Urothelium cell line (cell line): ENCODE results near the gene TM4SF4.

Source experiments
- DNase-seq: peaks from one replicate; pipeline ENCODE4 v3.0.0; 2011; ENCODE audit warnings: low spot score, mixed read lengths
- FAIRE-seq: peaks from 2 replicates; lab custom pipeline; 2011; peaks lifted over from hg19 to GRCh38; lab: Jason Lieb, UNC

Gene TM4SF4

DNA sequence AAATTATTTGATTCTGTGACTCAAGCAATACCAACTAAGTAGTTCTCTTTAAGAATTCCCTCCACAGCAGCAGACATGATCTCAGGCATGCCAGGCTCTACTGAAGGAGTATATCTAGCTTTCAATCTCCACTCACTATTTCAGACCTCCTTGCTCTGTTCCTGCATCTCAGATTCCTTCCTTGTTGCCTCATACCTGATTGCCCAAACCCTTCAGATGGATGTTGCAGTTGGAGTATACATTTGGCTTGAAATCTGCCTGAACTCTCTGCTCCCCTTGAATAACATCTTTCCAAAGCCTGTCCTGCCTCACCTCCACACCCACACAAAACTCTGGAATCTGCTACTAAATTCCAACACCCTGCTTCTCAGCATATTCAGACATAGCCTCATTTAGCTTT, 19.8 kb upstream of the TM4SF4 start:
- DNase-seq (no peak), FAIRE-seq (no peak)

DNA sequence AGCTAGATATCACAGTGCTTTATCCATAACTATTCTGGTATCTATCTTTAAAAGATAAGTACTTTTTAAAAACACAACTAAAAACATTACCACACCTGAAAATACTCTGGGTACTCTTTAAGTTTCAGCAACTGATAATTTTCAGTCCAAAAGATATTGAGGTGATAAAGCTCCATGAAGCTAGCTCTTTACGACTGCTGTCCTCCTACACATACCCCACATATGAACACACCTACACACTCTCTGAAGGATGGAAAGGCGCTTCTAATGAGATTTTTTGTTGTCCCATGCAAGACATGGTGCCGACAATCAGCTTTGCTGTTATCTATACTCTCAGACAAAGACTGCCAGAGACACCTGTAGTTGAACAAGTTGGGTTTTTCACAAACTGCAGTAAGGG, 19.1 kb upstream of the TM4SF4 start:
- DNase-seq (no peak), FAIRE-seq (no peak)

DNA sequence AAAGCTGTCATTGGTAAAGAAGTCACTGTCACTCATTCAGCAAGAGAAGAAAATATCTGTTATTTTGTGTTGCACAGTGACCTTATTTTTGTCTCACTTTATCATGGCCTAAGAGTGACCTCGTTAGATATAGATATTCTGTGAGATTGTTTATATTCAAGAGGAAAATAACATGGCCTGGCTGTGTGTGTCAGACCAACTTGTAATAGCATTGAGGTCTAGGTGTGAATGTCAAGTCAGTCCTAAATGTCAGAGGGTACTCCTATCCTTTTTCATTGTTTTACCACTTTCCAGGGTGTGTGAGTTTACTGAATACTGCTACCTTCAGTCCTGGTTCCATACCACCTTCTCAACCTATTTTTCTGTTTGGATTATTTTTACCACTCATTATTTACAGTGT, 18.5 kb upstream of the TM4SF4 start:
- no peak for DNase-seq

DNA sequence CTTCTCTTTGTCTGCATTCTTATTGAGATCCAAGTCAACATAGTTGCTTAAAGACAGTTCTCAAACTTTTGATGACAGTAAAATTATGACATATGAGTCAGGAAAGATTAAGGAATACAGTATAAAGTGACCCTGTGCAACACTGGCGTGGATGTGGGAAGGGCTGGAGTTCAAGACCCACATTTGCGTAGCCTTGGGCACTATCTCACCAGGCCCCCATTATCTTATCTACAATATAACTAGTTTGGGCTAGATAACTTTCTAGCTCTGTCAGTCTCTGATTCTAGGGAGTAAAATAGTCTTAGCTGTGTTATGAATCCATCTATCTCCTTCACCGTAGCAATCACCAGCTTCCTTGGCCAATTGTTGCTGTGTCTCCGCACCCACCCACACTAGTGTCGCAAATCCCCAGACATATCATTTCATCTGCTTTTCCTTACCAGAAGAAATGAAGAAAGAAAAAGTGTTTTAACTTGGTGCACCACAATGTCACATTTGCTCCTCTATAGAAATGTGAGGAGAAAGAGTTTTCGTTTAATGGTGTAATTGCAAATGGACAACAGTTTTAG, 14.9 kb upstream of the TM4SF4 start:
- no peak for FAIRE-seq

More for the DNA sequence above, 18.5 kb upstream of the TM4SF4 start:
- FAIRE-seq = no peak

DNA sequence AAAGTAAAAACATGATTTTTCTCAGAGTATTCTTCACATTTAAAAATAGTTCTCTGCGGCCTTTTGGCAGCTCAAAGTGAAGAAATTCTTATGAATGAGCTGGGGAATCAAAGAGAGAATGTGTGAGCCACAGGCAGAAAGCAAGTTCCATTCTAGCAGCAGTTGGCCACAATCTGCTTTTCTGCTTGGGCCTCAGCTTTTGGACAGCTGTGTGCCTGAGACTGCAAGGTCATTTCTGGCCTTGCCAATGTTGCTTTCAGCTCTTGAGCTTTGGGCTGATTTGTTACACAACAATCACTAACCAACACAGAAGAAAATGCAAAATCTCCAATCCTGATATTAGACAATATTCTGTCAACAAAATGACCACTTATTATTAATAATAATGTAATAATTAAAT, 14.4 kb upstream of the TM4SF4 start:
- DNase-seq (no peak), FAIRE-seq (no peak)

More for the DNA sequence above, 14.9 kb upstream of the TM4SF4 start:
- no peak for DNase-seq

DNA sequence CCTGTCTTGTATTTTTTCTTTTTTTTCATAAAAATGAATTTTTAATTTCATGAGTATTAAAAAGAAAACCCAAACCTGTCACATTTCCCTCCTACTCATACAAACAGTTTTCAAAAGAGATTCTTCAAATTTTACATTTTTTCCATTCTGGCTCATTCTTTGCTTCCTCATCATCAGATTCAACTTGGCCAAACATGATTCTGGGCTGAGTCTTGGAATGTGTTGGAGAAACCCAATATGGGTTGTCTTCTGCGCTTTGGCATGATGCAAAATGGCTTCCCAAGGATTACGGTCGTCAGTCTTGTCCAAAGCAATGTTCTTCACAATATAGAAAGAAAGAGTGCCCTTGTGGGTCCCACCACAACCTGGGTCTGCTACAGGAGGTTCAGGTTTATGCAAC, 12.4 kb upstream of the TM4SF4 start:
- FAIRE-seq (no peak), DNase-seq (no peak)

DNA sequence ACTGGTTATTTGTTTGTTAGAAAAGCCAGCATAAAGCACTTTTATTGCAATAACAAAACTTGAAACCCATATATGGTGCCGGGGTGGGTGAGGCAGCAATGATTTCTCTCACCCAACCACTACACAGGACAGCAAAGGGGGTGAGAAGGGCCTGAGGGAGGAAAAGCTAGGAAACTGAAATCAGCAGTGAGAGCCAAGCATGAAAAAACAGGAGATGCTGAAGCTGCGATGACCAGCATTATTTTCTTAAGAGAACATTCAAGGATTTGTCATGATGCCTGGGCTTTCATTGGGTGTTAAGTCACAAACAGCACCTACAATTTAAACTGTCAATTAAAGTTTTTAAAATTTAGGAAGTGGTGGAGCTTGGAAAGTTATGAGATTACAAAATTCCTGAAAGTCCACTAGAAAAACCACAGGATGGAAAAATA, 11.9 kb upstream of the TM4SF4 start:
- FAIRE-seq = no peak
- no peak for DNase-seq

DNA sequence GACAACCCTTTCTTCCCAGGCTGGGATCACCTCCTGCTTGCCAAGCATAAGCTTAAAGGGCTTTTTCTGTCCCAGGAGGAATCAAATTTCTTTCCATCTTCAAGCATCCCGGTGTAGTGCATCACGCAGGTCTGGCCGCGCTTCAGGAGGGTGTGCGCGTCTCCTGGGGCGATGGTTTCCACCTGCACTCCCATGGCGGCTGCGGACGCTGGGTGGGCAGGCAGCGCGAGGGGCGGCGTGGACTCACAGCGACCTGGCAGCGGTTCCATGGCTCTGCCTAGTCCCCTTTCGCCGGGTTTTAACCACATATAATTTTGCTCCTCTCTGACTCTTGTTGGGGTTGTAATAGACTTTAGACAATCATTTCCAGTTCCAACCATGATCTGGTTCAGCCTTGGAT, 10.6 kb upstream of the TM4SF4 start:
- DNase-seq (no peak), FAIRE-seq (no peak)

DNA sequence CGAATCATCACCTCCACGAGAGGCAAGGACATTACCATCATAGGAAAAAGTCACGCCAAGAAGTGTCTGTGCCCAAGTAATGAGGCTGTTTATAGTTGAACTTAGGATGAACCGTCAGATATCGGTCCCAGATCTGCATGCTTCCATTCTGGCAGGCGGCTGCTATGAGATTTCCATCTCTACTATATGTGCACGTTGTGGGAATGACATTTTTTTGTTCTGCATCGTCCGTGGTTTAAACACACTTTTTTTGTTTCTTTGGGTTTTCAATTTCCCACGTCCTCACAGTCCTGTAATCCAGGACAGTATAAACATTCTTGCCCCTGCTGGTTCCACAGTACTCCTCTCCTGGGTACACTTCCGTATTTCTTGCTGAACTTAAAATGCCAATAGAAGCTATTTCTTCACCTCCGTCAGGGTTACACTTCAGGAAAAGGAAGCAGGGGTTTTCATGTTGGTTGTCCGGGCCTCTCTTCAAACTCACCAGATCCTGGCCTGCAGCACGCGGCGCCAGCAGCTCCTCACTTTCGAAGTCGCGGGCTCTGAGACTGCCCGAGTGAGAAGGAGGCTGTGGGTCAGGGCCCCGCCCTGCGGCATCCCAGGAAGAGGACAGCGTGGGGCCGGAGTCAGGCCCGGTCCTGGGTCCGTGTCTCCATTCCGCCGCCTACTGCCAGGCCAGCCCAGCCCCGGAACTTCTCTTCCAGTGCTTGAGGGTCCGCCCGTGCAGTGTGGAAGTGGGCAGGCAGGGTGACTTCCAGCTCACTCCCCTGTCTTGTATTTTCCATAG, 9.8 kb upstream of the TM4SF4 start:
- DNase-seq = no peak
- FAIRE-seq = no peak

DNA sequence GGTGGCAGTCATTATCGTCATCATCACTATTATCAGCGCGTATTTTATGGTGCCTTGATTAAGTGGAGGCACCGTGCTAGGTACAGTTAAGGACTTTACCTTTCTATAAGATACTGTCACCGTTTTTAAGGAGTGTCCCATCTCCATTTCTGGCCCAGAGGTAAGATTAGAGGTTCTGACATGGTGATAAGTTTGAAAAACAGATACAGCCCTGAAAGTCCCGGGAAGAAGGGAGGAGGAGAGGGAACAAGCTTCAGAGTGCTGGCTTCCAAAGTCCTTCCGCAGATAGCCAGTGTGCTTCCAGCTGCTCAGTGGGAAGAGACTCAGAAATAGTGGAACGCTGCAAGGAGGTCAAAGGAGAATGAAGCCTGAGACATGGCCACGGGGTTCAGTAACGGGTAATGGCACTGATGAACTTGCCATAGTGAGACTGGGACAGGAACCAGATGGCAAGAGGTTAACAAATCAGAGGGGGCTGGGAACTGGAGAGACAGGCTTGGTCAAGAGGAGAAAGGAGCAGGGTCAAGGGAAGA, 9.1 kb upstream of the TM4SF4 start:
- no peak for FAIRE-seq
- no peak for DNase-seq

DNA sequence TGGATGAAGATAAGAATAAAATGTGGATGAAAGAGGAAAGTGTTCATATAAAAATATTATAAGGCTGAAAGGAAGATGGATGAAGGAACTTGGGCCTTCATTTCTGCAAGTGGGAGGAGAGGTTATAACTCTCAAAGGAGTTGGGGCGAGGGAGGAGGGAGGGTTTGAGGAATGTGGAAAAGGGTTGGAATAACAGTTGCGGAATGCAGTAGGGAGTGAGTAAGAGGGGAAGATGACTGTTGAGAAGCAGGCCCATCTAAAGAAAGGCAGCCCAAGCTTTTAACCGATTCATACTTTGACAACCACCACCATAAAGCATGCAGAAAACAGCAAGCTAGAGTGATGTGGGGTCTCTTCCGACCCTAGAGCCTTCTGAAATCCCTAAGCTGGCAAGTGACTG, 8.3 kb upstream of the TM4SF4 start:
- DNase-seq = peak; percentile 64
- FAIRE-seq = no peak

DNA sequence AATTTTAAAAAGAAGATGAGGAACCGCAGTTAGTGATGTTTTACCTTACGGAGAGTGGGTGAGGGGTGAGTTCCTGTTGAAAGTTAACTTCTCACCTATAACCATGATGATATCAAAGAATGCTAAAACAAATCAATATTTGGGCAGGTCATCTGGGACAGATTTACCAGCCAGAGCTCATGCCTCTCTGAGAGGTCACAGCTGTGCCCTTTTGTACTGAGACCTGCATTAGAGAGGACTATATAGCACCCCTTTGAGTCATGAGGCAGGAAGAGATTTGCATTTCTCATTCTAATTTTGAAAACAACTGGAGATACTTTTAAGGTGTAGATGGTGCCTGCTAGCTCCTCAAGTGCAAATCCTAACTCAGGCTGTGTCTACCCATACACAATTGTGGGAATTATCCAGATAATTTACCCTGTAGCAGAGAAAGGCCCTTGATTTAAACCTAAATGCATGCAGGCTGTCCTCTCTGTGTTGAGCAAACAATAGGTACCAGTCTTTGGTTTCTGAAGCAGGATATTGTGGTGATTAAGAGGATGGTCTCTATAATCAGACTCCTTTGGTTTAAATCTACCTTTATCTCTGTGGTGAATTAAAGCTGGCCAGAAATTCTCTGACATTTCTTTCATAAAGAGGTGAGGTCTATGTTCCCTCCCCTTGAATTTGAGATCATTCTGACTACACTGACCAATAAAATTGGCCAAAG, 5.8 kb upstream of the TM4SF4 start:
- DNase-seq = no peak
- FAIRE-seq = no peak

DNA sequence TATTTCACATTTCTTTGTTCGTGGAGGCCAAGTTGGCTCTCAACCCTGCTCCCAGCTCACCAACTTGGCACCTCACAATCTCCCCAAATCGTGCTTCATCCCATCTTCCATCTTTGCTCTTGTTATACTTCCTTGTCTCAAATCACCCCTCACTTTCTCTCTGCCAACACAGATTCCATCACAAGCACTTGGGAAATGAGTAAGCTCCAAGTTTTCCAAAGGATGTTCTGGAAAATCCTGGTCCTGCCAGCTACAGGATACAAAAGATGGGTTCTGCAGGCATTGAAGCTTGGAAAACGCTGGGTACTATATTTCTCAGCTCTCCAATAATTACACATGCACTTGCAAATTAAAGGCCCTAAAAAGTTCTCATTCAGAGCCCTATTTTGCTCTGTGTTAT, 4.1 kb upstream of the TM4SF4 start:
- no peak for FAIRE-seq
- no peak for DNase-seq

DNA sequence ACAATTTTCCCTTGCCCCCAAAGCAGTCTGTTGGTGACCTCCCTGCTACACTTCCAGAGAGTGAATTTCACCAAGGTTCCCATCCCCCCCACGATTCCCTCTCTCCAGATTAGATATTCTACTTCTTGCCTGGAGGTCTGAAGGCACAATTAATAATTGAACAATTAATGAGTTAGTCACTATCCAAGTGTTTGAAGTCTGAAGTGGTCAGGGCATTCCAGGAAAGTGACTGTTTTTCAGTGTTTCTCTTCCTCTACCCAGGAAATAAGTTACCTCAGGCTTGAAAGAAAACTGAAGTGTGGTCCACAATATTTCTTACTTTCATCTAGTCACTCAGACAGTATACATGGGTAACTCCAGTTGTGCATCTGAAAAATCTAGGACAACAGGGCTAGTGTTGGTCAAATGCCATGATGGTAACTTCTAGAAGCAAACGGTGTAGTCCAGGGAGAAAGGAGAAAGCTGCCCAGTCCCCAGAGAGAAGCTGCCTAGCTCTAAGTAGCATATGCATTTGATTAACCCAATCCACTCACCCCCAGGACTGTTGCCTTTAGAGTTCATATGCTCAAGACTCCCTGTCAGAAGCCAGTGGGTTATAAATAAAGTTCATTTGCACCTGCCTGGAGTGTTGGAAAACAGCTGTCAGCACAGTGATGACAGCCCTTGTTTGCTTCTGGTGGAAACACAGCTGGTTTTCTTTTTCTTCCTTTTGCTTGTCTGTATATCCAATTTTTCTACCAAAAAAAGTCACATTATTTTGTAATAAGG, 2.3 kb upstream of the TM4SF4 start:
- DNase-seq (no peak), FAIRE-seq (no peak)

DNA sequence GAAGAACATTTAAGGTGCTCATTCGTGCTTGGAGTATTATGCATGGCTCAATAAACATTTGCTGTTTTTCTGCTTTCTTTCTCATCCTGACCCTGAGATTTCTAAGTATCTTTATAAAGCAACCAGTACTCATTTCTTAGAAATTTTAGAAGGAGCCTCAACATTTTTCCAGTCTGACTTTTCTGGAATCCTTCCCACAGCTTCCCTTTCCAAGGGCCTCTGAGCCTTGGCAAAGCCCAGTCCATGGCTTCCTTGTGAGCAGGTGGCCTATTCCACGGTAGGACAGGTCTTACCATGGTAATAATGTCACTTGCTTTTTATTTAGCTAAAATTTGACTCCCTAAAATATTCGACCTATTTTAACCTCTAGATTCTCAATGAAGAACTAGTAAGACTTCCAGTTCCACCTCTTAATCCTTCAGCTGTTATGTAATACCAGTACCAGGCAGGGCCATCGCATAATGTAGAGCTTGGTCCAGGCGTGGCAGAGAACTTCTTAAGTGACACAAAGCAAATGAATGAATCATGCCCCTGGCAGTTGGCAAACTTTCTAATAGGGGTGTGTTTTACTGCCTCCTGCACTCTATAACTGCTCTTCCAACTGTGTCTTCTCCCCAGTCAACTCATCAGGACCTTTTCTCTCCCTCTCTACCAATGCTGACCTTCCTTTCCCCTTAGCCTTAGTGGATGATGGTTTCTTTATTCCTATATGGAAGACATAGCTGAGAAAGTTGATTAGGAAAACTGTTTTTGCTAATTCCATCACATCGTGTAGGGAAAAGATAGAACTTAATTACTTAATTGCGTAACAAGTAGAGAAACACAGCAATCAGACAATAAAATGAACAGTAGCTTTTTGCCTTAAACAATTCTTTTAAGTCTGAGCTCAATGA, 894 bp upstream of the TM4SF4 start:
- DNase-seq = peak; percentile 68
- FAIRE-seq = no peak

DNA sequence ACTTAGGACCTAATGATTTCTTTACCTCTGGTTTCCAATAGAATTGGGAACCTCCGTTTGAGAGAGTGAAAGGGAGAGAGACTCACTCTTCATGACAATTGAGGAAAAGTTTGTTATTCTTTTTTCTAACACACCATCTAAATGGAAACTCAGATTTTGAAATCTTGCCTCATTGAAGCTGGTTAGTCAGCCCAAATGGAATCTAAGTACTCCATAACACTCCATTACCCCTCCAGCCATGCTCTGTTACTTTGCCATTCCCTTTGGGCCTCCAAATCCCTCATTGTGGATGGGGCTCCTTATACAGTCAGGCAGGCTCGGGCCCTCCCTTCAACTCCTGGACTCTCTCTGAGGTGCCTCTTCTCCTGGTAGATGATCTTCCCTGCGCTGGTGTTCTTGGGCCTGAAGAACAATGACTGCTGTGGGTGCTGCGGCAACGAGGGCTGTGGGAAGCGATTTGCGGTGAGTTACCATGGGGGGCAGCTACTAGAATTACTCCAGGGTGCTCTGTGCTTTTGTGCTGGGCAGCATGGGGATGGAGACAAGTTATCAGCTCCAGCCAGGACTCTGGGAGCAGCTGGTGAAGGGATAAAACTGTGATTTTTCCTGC, 1.1 kb downstream of the TM4SF4 start:
- no peak for FAIRE-seq
- no peak for DNase-seq

DNA sequence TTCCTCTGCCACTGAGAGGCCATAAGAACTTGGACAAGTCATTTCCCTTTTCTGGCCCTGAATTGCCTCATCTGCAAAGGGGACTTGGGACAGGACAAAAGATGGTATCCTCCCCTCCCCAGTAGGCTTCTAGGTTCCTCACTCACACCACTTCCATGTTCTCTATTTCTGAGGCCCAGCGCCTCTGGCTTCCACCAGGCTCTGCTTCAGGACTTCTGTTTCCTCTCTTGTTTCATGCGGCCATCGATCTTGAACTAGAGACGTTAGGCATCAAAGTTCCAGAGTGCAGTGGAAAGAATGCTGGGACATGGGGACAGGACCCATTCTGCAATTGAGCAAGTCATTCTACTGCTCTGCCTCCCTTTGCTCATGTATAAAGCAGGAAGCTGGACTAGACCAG, 1.7 kb downstream of the TM4SF4 start:
- FAIRE-seq = no peak
- no peak for DNase-seq

DNA sequence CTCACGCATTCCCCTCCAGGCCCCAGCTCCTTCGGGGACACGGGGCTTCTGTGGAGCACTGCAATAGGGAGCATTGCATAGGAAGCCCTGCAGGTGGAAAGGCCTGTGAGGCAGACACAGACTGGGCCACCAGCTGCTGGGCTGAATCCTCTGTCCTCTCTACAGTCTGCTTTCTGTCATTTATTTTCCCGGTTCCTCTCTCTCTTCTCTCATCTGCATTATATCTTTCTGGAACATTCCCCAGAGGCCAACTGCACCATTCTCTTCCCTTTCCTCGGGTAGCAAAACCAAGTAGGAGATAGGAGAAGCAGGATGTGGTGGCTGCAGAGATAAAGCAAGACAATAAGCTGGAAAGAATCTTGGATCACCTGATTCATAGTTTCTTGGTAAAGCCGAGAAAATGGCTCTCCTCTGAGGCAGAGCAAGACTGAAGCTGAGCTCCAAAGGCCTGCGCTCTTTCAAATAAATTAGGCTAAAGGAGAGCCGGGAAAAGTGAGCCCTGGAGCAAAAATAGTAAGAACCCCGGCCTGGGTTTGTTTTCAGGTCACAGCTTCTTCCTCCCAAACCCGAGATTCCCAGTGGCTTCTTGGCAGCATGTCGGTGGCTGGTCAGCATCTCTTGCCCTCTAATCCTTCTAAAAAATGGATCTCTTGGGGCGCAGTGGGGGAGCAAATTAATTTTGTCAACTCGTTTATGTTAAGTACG, 5.3 kb downstream of the TM4SF4 start:
- DNase-seq (no peak), FAIRE-seq (no peak)
